Kidney (tissue), 14 donors: ENCODE results near the gene SYNDIG1. TPM values are rescaled to one million over a fixed set of nuclear protein-coding genes. Genes with fewer than 3 reads are reported as not detected.
A peak's percentile ranks its signal among the peaks of the same experiment; 100 is the strongest.

ENCODE experiments used
- DNase-seq, 5 donors: peaks; one replicate each; pipeline ENCODE4 v3.0.0-alpha.2; 2013 to 2020
- FAIRE-seq: peaks from 2 replicates; lab custom pipeline; 2012; peaks lifted over from hg19 to GRCh38; lab: Jason Lieb, UNC
- H3K27ac ChIP-seq, 2 donors: one replicate each; pipeline ENCODE4 v1.7.0; 2013; ENCODE audit warnings: low read depth in 2 of 2, low read length in 2 of 2, inconsistent platforms in 1 of 2
- H3K27me3 ChIP-seq: one replicate; pipeline ENCODE4 v1.7.1; 2013; ENCODE audit warnings: low read length, inconsistent platforms; ENCODE audit not compliant: control insufficient read depth, insufficient read depth
- H3K36me3 ChIP-seq, 3 donors: one replicate each; pipeline versions ENCODE4 v1.7.0 to v1.7.1; 2013; ENCODE audit warnings: low read length in 3 of 3, control low read depth in 1 of 3, inconsistent platforms in 1 of 3; ENCODE audit not compliant: insufficient read depth in 3 of 3, control insufficient read depth in 2 of 3
- H3K4me1 ChIP-seq, 3 donors: one replicate each; pipeline versions ENCODE4 v1.7.0 to v1.7.1; 2013; ENCODE audit warnings: low read length in 3 of 3, inconsistent platforms in 1 of 3, low read depth in 1 of 3; ENCODE audit not compliant: control insufficient read depth in 2 of 3, insufficient read depth in 2 of 3
- H3K4me3 ChIP-seq, 3 donors: one replicate each; pipeline versions ENCODE4 v1.7.0 to v1.8.1; 2013; ENCODE audit warnings: low read length in 3 of 3, control low read depth in 1 of 3, inconsistent platforms in 1 of 3
- H3K9ac ChIP-seq, 3 donors: one replicate each; pipeline versions ENCODE4 v1.7.0 to v1.7.1; 2013; ENCODE audit warnings: low read length in 3 of 3, control low read depth in 1 of 3, inconsistent platforms in 1 of 3
- H3K9me3 ChIP-seq, 3 donors: one replicate each; pipeline versions ENCODE4 v1.7.0 to v1.7.1; 2013; ENCODE audit warnings: low read length in 3 of 3, control low read depth in 1 of 3, inconsistent platforms in 1 of 3; ENCODE audit not compliant: control insufficient read depth in 2 of 3, insufficient read depth in 1 of 3
- intact Hi-C: fragments of 100-400 bp; cut with DNase I; formaldehyde crosslinking; loops from one replicate; pipeline ENCODE4 v1.11.1; 2022
- polyA plus RNA-seq: library from polyadenylated mRNA; stranded (reverse); fragments of 350-450 nt; fragmentation: Illumina TruSeq; extraction: RNeasy Lipid Tissue Mini Kit (QIAGEN cat#74804); gene quantifications from one replicate; pipeline ENCODE4 v1.2.3, GENCODE V29; 2014; ENCODE audit warnings: low read depth, low replicate concordance; ENCODE audit not compliant: insufficient read depth
- total RNA-seq: library from RNA; stranded (reverse); fragmentation: NEBNext Ultra II Directional; extraction: Animal tissue kit (Norgen Biotek cat#: 25700); gene quantifications from one replicate; pipeline ENCODE4 v1.2.1, GENCODE V29; 2021
- TF ChIP-seq, protein P1 (sequence below): IDR thresholded peaks from 3 replicates; pipeline ENCODE4 v1.5.1; 2012; ENCODE audit warnings: mild to moderate bottlenecking, moderate library complexity, borderline replicate concordance; ENCODE audit not compliant: insufficient read depth; ENCODE audit errors: extremely low read depth
- donor health status: control.
- donor health status: control.
- donor health status: control.
- donor health status: control.
- donor health status: control.
- donor health status: DM: yes; HTN: yes; CAD: no.
- donor health status: Normal renal cell carcinoma (clear cell type).

SYNDIG1 gene
- total and polyA plus RNA-seq, 2 donors from 2014 or later = 5.4 to 8.2 TPM

DNA sequence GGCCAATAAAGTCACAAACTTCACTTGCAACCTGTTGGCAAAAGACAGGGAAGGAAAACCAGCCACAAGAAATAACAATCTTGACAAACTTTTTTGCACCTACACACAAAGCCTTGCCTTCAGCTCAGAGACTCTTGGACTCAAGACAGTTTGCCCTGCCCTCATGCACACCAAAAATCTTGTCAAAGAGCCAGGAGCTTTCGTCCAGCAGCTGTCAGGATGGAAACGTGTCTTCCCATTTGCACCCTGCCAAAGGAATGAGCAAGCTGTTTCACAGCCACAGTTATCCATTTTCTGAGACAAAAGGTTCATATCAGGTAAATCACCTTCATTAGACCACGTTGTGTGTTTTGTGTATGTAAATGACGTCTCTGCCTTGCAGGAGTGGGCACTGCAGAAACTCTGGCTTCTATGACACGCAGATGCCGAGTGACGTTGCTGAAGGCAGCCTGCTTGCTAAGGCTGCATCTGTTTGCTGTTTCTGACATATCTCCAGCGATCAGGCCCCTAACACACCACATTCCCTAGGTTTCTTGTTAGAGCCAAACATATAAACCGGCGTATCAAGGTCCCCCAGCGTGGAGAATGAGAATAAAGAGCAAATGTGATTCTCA lies 193.4 kb downstream of the SYNDIG1 start:
- peak in 1 of 5 donors; percentile 4 for DNase-seq
- Histone ChIP-seq H3K9ac (no peak overlapping the region), H3K27me3 (no peaks in the 10 kb centered on the region), H3K36me3 (no peaks in the 10 kb centered on the region), H3K4me3 (no peak overlapping the region), H3K9me3 (no peaks in the 10 kb centered on the region), H3K4me1 (peaks cover 0 to 2% (median 2%) of the 10 kb centered on the region in 3 donors), H3K27ac (no peak overlapping the region)
- intact Hi-C loops = no loop called here
- no peak for FAIRE-seq
- TF ChIP-seq, protein P1, sequence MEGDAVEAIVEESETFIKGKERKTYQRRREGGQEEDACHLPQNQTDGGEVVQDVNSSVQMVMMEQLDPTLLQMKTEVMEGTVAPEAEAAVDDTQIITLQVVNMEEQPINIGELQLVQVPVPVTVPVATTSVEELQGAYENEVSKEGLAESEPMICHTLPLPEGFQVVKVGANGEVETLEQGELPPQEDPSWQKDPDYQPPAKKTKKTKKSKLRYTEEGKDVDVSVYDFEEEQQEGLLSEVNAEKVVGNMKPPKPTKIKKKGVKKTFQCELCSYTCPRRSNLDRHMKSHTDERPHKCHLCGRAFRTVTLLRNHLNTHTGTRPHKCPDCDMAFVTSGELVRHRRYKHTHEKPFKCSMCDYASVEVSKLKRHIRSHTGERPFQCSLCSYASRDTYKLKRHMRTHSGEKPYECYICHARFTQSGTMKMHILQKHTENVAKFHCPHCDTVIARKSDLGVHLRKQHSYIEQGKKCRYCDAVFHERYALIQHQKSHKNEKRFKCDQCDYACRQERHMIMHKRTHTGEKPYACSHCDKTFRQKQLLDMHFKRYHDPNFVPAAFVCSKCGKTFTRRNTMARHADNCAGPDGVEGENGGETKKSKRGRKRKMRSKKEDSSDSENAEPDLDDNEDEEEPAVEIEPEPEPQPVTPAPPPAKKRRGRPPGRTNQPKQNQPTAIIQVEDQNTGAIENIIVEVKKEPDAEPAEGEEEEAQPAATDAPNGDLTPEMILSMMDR = no peak

DNA sequence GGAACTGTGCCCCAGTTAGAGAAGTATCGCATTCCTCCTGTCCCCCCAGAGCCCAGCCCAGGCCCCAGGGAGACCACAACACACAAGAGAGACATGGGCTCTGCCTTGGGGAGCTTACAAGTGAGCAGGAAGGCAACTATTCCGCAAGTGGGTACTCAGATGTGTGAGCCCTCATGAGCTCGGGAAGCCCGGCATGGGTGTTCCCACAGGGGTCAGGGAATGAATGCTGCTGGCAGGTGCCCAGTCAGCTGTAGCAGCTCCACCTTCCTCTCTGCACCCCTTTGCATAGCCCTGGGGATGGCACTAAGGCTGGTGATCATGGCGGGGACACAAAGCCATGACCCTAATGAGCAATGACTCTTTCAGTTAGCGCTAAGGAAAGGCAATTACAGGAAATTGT lies 194.1 kb downstream of the SYNDIG1 start:
- Histone ChIP-seq H3K4me3 (no peak overlapping the region), H3K4me1 (peaks cover 0 to 2% (median 0%) of the 10 kb centered on the region in 3 donors), H3K27me3 (no peaks in the 10 kb centered on the region), H3K9me3 (no peaks in the 10 kb centered on the region), H3K36me3 (no peaks in the 10 kb centered on the region), H3K9ac (no peak overlapping the region), H3K27ac (no peak overlapping the region)
- TF ChIP-seq, protein P1 = no peak
- intact Hi-C loops = no loop called here
- DNase-seq (peak in 1 of 5 donors; percentile 35), FAIRE-seq (no peak)

DNA sequence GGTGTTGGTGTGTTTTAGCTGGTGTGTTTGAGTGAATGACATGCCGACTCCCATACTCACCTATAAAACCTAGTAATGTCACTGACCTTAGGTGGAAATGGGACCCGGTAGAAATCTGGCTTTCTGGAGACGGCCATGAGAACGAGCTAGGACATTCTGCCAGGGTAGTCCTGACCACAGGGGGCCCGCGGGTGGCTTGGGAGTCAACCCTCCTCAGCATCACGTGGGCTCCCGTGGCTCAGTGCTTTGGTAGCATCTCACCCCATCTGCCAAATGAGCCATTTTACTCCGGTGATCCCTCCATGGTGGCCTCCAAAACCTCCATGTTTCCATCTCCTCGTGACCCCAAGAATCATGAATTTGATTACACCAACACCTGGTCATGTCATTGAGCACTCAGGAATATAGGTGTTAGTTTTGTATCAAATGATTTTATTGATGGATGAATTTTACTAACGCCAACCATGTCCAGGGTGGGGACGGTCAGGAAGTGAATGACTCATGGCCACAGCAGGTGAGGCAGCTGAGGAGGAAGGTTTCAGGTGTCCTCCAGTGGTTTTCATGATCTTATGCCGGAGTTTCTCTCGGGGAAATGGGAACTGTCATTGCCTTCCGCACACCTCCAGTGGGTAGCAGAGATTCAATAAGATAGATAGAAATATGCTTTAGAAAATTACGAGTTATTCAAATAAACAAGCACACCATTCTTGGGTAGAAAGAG lies 195.0 kb downstream of the SYNDIG1 start:
- intact Hi-C loops = no loop called here
- Histone ChIP-seq H3K27ac (no peak overlapping the region), H3K9me3 (no peaks in the 10 kb centered on the region), H3K4me3 (no peak overlapping the region), H3K27me3 (no peaks in the 10 kb centered on the region), H3K4me1 (peaks cover 0 to 2% (median 0%) of the 10 kb centered on the region in 3 donors), H3K36me3 (no peaks in the 10 kb centered on the region), H3K9ac (no peak overlapping the region)
- DNase-seq (peak in 2 of 5 donors; percentile 21 to 26), FAIRE-seq (no peak)
- TF ChIP-seq, protein P1 = no peak
